Breast epithelium (tissue), 3 donors: ENCODE measurements around the gene CKAP4.

ENCODE experiments used
- CTCF ChIP-seq, 3 donors: fragments of 450-650 bp; IDR thresholded peaks; one replicate each; pipeline ENCODE4 v1.5.1; 2016 to 2017; ENCODE audit warnings: antibody characterized with exemption in 3 of 3, mild to moderate bottlenecking in 3 of 3, moderate library complexity in 3 of 3
- POLR2A ChIP-seq: fragments of 450-650 bp; IDR thresholded peaks from one replicate; pipeline ENCODE4 v1.6.1; 2016; ENCODE audit warnings: antibody characterized with exemption, mild to moderate bottlenecking, moderate library complexity

- TF ChIP-seq CTCF (IDR thresholded peaks at IDR 0.05) (no peak), POLR2A (no peak)
These were observed 42.8 kb upstream of the CKAP4 start for GRCh38 chr12:106290666-106291065.
